Stimulated activated CD4-positive, alpha-beta T cell treated with anti-CD3 and anti-CD28 coated beads, TNF-alpha, amount 100 ng/mL, for 24 hours (primary cell): Measurements from ENCODE around the gene CDX4.
"Not testable (repeated sequence)": the region's sequence is repeated elsewhere in the genome, so short reads cannot be mapped to it uniquely, and the experiment has no call there.

ENCODE experiments used
- DNase-seq, 3 experiments: peaks; one replicate each; pipeline ENCODE4 v3.0.0-alpha.2; 2020; ENCODE audit warnings: low read depth in 3 of 3

The CDX4 gene

DNA sequence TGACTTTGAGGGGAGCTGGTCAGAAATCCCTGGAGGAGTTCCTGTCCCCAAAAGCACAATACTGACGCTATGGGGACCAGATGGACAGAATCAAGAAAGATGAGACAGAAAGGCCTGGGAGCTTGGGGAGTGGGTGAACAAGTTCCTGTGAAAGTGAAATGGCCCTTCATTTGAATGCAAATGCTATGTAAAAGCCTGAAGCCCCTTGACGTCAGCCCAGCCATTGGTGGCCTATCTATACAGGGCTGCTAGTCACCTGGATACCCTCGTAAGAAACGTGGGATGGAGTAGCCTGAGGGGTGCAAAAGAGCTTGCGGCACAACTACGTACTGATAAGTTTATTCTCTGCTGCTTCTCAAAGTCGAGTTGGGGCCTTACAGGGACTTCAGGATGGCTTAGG, at the start of gene CDX4:
Gene CDX4 (plus strand): TSS at position 223 of the 400 bp plus-strand sequence. CDS start 201 bp downstream, outside the sequence.
- DNase-seq = no peak

DNA sequence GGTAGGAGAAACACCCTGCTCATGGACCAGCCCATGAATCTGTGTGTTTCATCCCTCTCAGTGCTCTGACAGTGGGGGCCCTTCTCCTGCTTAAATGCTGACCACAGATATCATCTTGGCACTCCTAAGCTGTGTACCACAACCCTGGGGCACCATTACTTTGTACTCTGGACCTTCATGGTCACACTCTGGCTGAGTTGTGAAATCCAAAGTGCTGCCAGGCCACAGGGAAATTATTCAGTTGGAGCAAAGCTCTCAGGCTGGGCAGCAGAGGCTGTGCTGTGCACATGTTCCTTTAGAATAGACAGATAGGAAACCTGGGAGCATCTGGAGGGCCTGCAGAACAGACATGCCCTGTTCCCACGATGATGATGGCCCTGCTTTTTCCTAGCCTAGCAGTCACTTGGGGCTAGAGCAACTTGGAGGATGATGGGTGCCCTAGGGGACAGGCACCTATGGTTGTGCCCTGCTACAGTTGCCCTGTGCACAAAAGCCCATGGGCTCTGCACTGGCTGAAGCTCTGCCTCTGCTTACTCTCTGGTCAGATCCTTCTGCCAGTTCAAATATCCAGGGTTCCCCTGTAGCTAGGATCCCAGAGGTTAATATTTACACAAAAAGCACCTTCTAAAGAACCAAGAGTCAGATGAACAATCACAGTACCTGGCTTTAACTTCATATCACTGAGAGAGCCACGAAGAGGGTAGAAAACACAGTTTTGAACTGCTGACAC, 48.5 kb upstream of the CDX4 start:
- DNase-seq = no peak

DNA sequence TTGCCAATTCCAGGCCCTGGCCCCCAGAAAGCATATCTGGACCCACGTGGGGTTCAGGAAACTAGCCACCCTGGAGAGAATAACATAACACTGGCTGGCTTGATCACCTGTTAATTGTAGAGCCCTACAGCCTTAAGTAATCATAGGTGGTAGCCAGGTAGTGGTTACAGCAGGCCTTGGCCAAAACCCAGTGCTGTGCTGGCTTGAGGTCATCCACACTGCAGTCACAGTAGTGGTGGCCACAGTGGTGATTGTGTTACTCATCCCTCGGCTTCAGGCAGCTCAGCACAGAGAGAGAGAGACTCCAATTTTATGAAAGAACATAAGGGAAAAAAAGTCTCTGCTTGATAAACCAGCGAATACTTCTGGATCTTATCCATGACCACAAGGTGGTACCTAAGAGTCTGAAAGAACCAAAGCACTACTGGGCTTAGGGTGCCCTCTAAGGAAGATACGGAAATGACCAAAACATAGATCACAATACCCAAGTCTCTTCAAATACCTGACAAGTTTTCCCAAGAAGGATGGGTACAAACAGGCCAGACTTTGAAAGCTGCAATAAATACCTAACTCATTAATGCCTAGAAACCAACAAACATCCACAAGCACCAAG, 46.6 kb upstream of the CDX4 start:
- DNase-seq = no peak

- DNase-seq = no peak
Measured at GRCh38 chrX:73401591-73402266, 45.1 kb upstream of the CDX4 start.

- no peak for DNase-seq
Measured at GRCh38 chrX:73412930-73413329, 33.9 kb upstream of the CDX4 start.

- DNase-seq = no peak
Measured at GRCh38 chrX:73447311-73447794, 500 bp downstream of the CDX4 start.

GRCh38 chrX:73448379-73448778, 1.5 kb downstream of the CDX4 start:
- no peak for DNase-seq

GRCh38 chrX:73455171-73455570, 8.3 kb downstream of the CDX4 start:
- DNase-seq = no peak

GRCh38 chrX:73457306-73457705, 10.5 kb downstream of the CDX4 start:
- no peak for DNase-seq

DNA sequence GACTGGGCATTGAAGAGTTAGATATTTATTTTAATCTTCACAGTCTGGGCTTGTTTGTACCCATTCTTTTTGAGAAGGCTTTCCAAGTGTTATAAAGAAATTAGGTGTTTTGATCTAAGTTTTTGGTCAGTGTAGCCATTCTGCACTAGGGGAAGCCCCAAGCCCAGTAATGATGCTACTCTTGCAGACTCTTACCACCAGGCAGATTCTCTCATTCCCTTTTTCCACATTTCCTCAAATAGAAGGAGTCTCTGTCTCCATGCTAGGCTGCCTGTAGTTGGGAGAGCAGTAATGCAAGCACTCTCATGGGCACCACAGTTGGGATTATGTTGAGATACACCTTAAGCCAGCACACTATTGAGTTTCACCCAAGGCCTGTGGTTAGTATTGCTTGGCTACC, 21.5 kb downstream of the CDX4 start:
- DNase-seq = no peak

DNA sequence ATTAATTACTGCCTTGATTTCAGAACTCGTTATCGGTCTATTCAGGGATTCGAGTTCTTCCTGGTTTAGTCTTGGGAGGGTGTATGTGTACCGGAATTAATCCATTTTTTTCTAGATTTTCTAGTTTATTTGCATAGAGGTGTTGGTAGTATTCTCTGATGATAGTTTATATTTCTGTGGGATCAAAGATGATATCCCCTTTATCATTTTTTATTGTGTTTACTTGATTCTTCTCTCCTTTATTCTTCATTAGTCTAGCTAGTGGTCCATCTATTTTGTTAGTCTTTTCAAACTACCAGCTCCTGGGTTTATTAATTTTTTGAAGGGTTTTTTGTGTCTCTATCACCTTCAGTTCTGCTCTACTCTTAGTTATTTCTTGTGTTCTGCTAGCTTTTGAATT, 32.1 kb downstream of the CDX4 start:
- DNase-seq = no peak

DNA sequence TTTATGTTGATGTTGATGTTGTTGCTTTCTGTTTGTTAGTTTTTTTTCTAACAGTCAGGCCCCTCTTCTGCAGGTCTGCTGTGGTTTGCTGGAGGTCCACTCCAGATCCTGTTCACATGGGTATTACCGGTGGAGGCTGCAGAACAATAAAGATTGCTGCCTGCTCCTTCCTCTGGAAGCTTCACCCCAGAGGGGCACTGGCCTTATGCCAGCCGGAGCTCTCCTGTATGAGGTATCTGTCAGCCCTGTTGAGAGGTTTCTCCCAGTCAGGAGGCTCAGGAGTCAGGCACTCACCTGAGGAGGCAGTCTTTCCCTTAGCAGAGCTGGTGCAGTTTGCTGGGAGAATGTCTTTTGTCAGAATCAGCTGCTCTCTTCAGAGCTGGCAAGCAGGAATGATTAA, 34.7 kb downstream of the CDX4 start:
- no peak for DNase-seq

GRCh38 chrX:73490661-73491060, 43.8 kb downstream of the CDX4 start:
- DNase-seq = no peak

GRCh38 chrX:73492178-73492577, 45.3 kb downstream of the CDX4 start:
- not testable (repeated sequence) for DNase-seq
